Liver (tissue), 9 donors: ENCODE results near the gene CATSPER3. TPM values are rescaled to one million over a fixed set of nuclear protein-coding genes. Genes with fewer than 3 reads are reported as not detected.

Experiments used
- DNase-seq: peaks from one replicate; pipeline ENCODE4 v3.0.0-alpha.2; 2017; ENCODE audit warnings: low spot score
- H3K27ac ChIP-seq, 2 donors: one replicate each; pipeline ENCODE4 v1.7.0; 2013; ENCODE audit warnings: inconsistent platforms in 2 of 2, low read length in 2 of 2, control low read depth in 1 of 2, low read depth in 1 of 2, mild to moderate bottlenecking in 1 of 2
- H3K27me3 ChIP-seq, 4 donors: one replicate each; pipeline versions ENCODE4 v1.6.1 to v1.7.0; 2013; ENCODE audit warnings: low read length in 3 of 4, inconsistent platforms in 1 of 4, mild to moderate bottlenecking in 1 of 4, moderate library complexity in 1 of 4; ENCODE audit not compliant: control insufficient read depth in 4 of 4, insufficient read depth in 4 of 4
- H3K36me3 ChIP-seq, 4 donors: one replicate each; pipeline versions ENCODE4 v1.6.1 to v1.7.0; 2013; ENCODE audit warnings: low read length in 3 of 4, mild to moderate bottlenecking in 3 of 4, low read depth in 1 of 4, moderate library complexity in 1 of 4; ENCODE audit not compliant: control insufficient read depth in 4 of 4, insufficient read depth in 3 of 4
- H3K4me1 ChIP-seq, 4 donors: one replicate each; pipeline versions ENCODE4 v1.6.1 to v1.7.0; 2013; ENCODE audit warnings: low read length in 3 of 4, mild to moderate bottlenecking in 3 of 4, moderate library complexity in 1 of 4; ENCODE audit not compliant: control insufficient read depth in 4 of 4, insufficient read depth in 4 of 4
- H3K4me3 ChIP-seq, 3 donors: one replicate each; pipeline versions ENCODE4 v1.6.1 to v1.7.0; 2013; ENCODE audit warnings: low read length in 3 of 3, control low read depth in 1 of 3, low read depth in 1 of 3, mild to moderate bottlenecking in 1 of 3
- H3K9ac ChIP-seq, 2 donors: one replicate each; pipeline ENCODE4 v1.7.0; 2013; ENCODE audit warnings: low read length in 2 of 2, mild to moderate bottlenecking in 2 of 2, moderate library complexity in 2 of 2, control low read depth in 1 of 2, low read depth in 1 of 2
- H3K9me3 ChIP-seq, 4 donors: one replicate each; pipeline versions ENCODE4 v1.6.1 to v1.7.0; 2013; ENCODE audit warnings: low read length in 3 of 4; ENCODE audit not compliant: control insufficient read depth in 4 of 4
- ATF3 ChIP-seq: IDR thresholded peaks from 2 replicates; pipeline ENCODE4 v1.6.1; 2016; ENCODE audit warnings: antibody characterized with exemption
- CTCF ChIP-seq: fragments of 150-350 bp; IDR thresholded peaks from 2 replicates; pipeline ENCODE4 v1.5.1; 2017; ENCODE audit warnings: improper control_type of control experiment, low read depth, low read length; ENCODE audit not compliant: missing input control
- EGR1 ChIP-seq, 2 donors: IDR thresholded peaks; 2 replicates each; pipeline ENCODE4 v1.6.1; 2016 to 2018; ENCODE audit warnings: antibody characterized with exemption in 2 of 2, low read depth in 2 of 2
- FOXA1 ChIP-seq: IDR thresholded peaks from 2 replicates; pipeline ENCODE4 v1.6.1; 2016; ENCODE audit warnings: antibody characterized with exemption
- FOXA2 ChIP-seq: IDR thresholded peaks from 2 replicates; pipeline ENCODE4 v1.6.1; 2016; ENCODE audit warnings: antibody characterized with exemption
- GABPA ChIP-seq, 2 donors: IDR thresholded peaks in 1 of 2; conservative IDR thresholded peaks in 1 of 2; 2 replicates each; pipeline ENCODE4 v1.6.1; 2016; ENCODE audit warnings: antibody characterized with exemption in 2 of 2, mild to moderate bottlenecking in 1 of 2, moderate library complexity in 1 of 2
- HNF4A ChIP-seq, 2 donors: conservative IDR thresholded peaks; 2 replicates each; pipeline ENCODE4 v1.6.1; 2016; ENCODE audit warnings: antibody characterized with exemption in 2 of 2, mild to moderate bottlenecking in 2 of 2
- HNF4G ChIP-seq: IDR thresholded peaks from 2 replicates; pipeline ENCODE4 v1.6.1; 2016; ENCODE audit warnings: antibody characterized with exemption
- JUND ChIP-seq, 2 donors: IDR thresholded peaks; 2 replicates each; pipeline ENCODE4 v1.6.1; 2016; ENCODE audit warnings: antibody characterized with exemption in 2 of 2
- MAX ChIP-seq: IDR thresholded peaks from 2 replicates; pipeline ENCODE4 v1.6.1; 2016; ENCODE audit warnings: antibody characterized with exemption
- NR2F2 ChIP-seq: IDR thresholded peaks from 2 replicates; pipeline ENCODE4 v1.6.1; 2016; ENCODE audit warnings: antibody characterized with exemption
- RAD21 ChIP-seq, 2 donors: IDR thresholded peaks; 2 replicates each; pipeline ENCODE4 v1.6.1; 2016; ENCODE audit warnings: antibody characterized with exemption in 2 of 2, mild to moderate bottlenecking in 2 of 2
- REST ChIP-seq: IDR thresholded peaks from 2 replicates; pipeline ENCODE4 v1.6.1; 2016; ENCODE audit warnings: antibody characterized with exemption, mild to moderate bottlenecking
- RXRA ChIP-seq, 2 donors: IDR thresholded peaks; 2 replicates each; pipeline ENCODE4 v1.6.1; 2017 to 2018; ENCODE audit warnings: antibody characterized with exemption in 2 of 2, mild to moderate bottlenecking in 1 of 2
- SP1 ChIP-seq: IDR thresholded peaks from 2 replicates; pipeline ENCODE4 v1.6.1; 2018; ENCODE audit warnings: antibody characterized with exemption, mild to moderate bottlenecking
- TAF1 ChIP-seq: conservative IDR thresholded peaks from 2 replicates; pipeline ENCODE4 v1.6.1; 2016; ENCODE audit warnings: antibody characterized with exemption, mild to moderate bottlenecking
- YY1 ChIP-seq: IDR thresholded peaks from 2 replicates; pipeline ENCODE4 v1.6.1; 2016; ENCODE audit warnings: antibody characterized with exemption, mild to moderate bottlenecking
- ZBTB33 ChIP-seq: IDR thresholded peaks from 2 replicates; pipeline ENCODE4 v1.6.1; 2016; ENCODE audit warnings: antibody characterized with exemption
- WGBS: extraction: QIAGEN DNeasy Blood & Tissue Kit; methylation state at CpG from one replicate; pipeline ENCODE4 v1.1.7; 2013; 5-methylcytosine and 5-hydroxymethylcytosine counted together
- polyA plus RNA-seq, 2 donors: library from polyadenylated mRNA; stranded (reverse) in 1 of 2; unstranded in 1 of 2; fragments of 200-250 nt in 1 of 2; fragments of >200 nt in 1 of 2; fragmentation: Nextera tagmentation in 1 of 2; extraction: Ambion mirVana in 1 of 2; gene quantifications; one replicate each; pipeline versions ENCODE4 v1.2.1 to v1.2.3, GENCODE V29; 2013 to 2015
- total RNA-seq, 2 donors: library from RNA; depleted of rRNA; stranded (reverse); fragments of >200 nt; gene quantifications; one replicate each; pipeline ENCODE4 v1.2.3, GENCODE V29; 2014
- donor health status: healthy.
- donor health status: healthy.
- donor health status: healthy.
- donor health status: healthy.
- donor health status: healthy.

Gene CATSPER3
- total and polyA plus RNA-seq, 4 donors, result 0.28 to 0.37 (median 0.34) TPM

GRCh38 chr5:135059000-135059923, 91.6 kb downstream of the CATSPER3 start:
- Histone ChIP-seq H3K36me3 (no peaks in the 10 kb centered on the region), H3K27ac (no peak overlapping the region), H3K4me1 (no peaks in the 10 kb centered on the region), H3K4me3 (no peak overlapping the region), H3K27me3 (peaks cover 0 to 2% (median 0%) of the 10 kb centered on the region in 4 donors), H3K9me3 (no peaks in the 10 kb centered on the region), H3K9ac (no peak overlapping the region)
- 71% methylated on average over 12 of the region's 12 CpGs for WGBS
- no peak for DNase-seq
- no peak for TF ChIP-seq JUND (IDR thresholded peaks at IDR 0.05)
- no peak for TF ChIP-seq ZBTB33
- no peak for TF ChIP-seq SP1
- TF ChIP-seq EGR1 (IDR thresholded peaks at IDR 0.05; ENCODE audit: low read depth in 2 of 2), result no peak
- no peak for TF ChIP-seq GABPA (IDR thresholded peaks at IDR 0.05 in 1 of 2, conservative IDR thresholded peaks at IDR 0.05 in 1 of 2)
- TF ChIP-seq TAF1, result no peak
- no peak for TF ChIP-seq ATF3
- TF ChIP-seq MAX, result no peak
- no peak for TF ChIP-seq RXRA (IDR thresholded peaks at IDR 0.05)
- TF ChIP-seq CTCF, result no peak
- no peak for TF ChIP-seq YY1
- TF ChIP-seq NR2F2, result no peak
- TF ChIP-seq FOXA1, result no peak
- no peak for TF ChIP-seq FOXA2
- no peak for TF ChIP-seq RAD21 (IDR thresholded peaks at IDR 0.05)
- no peak for TF ChIP-seq REST
- no peak for TF ChIP-seq HNF4G
- no peak for TF ChIP-seq HNF4A (conservative IDR thresholded peaks at IDR 0.05)
